Measurements from ENCODE around the gene RBL2. TPM values are rescaled to one million over a fixed set of nuclear protein-coding genes. Genes with fewer than 3 reads are reported as not detected.

RBL2 gene, protein sequence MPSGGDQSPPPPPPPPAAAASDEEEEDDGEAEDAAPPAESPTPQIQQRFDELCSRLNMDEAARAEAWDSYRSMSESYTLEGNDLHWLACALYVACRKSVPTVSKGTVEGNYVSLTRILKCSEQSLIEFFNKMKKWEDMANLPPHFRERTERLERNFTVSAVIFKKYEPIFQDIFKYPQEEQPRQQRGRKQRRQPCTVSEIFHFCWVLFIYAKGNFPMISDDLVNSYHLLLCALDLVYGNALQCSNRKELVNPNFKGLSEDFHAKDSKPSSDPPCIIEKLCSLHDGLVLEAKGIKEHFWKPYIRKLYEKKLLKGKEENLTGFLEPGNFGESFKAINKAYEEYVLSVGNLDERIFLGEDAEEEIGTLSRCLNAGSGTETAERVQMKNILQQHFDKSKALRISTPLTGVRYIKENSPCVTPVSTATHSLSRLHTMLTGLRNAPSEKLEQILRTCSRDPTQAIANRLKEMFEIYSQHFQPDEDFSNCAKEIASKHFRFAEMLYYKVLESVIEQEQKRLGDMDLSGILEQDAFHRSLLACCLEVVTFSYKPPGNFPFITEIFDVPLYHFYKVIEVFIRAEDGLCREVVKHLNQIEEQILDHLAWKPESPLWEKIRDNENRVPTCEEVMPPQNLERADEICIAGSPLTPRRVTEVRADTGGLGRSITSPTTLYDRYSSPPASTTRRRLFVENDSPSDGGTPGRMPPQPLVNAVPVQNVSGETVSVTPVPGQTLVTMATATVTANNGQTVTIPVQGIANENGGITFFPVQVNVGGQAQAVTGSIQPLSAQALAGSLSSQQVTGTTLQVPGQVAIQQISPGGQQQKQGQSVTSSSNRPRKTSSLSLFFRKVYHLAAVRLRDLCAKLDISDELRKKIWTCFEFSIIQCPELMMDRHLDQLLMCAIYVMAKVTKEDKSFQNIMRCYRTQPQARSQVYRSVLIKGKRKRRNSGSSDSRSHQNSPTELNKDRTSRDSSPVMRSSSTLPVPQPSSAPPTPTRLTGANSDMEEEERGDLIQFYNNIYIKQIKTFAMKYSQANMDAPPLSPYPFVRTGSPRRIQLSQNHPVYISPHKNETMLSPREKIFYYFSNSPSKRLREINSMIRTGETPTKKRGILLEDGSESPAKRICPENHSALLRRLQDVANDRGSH
- total RNA-seq = 26.2 and 38.2 TPM in 2 replicates

DNA sequence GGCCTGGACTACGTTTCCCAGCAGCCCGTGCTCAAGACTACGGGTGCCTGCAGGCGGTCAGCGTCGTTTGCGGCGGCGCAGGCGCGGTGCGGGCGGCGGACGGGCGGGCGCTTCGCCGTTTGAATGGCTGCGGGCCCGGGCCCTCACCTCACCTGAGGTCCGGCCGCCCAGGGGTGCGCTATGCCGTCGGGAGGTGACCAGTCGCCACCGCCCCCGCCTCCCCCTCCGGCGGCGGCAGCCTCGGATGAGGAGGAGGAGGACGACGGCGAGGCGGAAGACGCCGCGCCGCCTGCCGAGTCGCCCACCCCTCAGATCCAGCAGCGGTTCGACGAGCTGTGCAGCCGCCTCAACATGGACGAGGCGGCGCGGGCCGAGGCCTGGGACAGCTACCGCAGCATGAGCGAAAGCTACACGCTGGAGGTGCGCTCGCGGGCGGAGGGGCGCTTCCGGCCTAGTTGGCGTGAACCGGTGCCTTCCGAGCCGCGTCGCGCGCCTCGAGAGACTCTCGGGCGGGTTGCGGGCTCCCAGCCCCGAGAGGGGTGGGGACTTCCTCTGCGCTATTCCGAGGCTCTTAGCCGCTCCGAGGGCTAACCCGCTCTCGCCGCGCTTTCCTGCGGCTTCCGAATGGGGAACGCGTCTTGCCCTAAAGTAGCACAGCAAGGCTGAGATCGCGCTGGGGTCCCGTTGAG lies at the start of gene RBL2:
Gene RBL2, plus strand, starts transcription at position 95 of the 689 bp plus-strand sequence. Its CDS starts 86 bp downstream, at position 181.

DNA sequence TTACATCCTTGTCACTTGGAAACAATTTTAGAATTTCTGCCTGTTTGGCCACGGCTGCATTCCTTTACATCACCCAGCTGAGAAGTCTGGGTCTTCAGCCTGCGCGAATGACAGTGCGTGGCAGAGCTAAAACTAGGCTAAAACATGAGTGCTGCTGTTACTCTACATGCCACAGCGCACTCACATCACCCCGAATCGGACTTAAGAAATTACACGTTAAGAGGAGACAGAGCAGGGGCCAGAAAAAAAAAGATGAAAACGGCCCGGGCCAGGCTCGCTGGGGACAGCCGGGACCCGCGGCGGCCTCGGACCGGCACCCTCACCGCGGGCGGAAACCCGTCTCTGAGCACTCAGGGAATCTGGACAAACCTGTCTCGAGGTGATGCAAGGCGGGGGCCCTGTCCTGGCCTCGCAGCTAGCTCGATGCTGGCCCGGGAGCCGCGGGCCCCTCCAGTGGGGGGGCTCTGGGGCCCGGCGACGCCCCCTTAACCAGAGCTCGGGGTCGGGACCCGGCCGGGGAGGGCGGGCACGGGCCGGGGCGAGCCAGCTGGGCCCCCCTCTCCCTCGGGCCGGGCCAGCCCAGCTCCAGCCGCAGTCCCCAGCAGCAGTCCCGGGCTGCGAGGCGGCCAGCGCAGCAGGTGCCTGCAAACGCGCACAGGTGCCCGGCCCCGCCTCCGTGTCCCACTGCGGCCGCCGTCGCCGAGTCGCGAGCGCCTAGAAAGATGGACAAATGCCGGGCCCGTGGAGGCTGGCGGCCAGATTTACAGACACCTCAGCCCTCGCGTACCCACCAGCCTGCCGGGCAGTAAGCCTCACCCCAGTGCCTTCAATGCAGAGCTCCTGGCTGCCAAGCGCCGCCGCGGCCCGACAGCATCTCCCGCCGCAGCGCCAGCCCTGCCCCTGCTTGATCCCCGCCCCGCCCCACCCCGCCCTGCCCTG lies 68.3 kb downstream of the RBL2 start, which contains the start of gene AKTIP:
Gene AKTIP, minus strand, starts transcription at position 879 of the 939 bp plus-strand sequence. CDS start 2,950 bp downstream, outside the sequence.

Other genes with a start within 250 kb of the RBL2 start
- 13.9 and 15.0 TPM in 2 replicates for gene AKTIP, start 68.7 kb downstream of the RBL2 start, total RNA-seq

Measured in hair follicular keratinocyte (primary cell).